Measurements from ENCODE around the gene FEZF1.

DNA sequence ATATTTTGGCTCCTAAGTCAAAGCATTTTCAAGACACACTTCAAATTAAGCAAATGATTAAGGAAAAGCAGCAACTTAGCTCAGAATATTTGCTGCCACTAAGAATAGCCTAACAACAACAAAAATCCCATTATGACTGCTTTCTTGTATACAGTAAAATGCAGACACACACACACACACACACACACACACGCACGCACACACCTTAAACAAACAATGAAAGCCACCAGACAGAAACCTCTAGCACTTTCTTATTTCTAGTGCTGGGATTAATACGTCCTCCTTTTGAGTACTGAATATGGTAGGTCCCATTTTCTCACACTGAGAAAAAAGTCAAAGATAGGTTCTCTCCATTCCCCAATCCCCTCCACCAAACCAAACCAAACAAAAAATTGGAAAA lies 23.4 kb upstream of the FEZF1 start:
- TF ChIP-seq, protein P1, sequence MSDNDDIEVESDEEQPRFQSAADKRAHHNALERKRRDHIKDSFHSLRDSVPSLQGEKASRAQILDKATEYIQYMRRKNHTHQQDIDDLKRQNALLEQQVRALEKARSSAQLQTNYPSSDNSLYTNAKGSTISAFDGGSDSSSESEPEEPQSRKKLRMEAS (IDR thresholded peaks at IDR 0.05) = no peak
- TF ChIP-seq, protein P2, sequence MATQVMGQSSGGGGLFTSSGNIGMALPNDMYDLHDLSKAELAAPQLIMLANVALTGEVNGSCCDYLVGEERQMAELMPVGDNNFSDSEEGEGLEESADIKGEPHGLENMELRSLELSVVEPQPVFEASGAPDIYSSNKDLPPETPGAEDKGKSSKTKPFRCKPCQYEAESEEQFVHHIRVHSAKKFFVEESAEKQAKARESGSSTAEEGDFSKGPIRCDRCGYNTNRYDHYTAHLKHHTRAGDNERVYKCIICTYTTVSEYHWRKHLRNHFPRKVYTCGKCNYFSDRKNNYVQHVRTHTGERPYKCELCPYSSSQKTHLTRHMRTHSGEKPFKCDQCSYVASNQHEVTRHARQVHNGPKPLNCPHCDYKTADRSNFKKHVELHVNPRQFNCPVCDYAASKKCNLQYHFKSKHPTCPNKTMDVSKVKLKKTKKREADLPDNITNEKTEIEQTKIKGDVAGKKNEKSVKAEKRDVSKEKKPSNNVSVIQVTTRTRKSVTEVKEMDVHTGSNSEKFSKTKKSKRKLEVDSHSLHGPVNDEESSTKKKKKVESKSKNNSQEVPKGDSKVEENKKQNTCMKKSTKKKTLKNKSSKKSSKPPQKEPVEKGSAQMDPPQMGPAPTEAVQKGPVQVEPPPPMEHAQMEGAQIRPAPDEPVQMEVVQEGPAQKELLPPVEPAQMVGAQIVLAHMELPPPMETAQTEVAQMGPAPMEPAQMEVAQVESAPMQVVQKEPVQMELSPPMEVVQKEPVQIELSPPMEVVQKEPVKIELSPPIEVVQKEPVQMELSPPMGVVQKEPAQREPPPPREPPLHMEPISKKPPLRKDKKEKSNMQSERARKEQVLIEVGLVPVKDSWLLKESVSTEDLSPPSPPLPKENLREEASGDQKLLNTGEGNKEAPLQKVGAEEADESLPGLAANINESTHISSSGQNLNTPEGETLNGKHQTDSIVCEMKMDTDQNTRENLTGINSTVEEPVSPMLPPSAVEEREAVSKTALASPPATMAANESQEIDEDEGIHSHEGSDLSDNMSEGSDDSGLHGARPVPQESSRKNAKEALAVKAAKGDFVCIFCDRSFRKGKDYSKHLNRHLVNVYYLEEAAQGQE (IDR thresholded peaks at IDR 0.05; ENCODE audit: low read depth) = no peak
- TF ChIP-seq TCF12 (IDR thresholded peaks at IDR 0.05; ENCODE audit: low read depth) = no peak
- no peak for TF ChIP-seq EP300 (IDR thresholded peaks at IDR 0.05; ENCODE audit: borderline replicate concordance)

All from Ishikawa (cell line).